Kidney epithelial cell (primary cell): ENCODE results near the gene CHCHD3. TPM values are rescaled to one million over a fixed set of nuclear protein-coding genes. Genes with fewer than 3 reads are reported as not detected.

ENCODE experiments used
- DNase-seq: peaks from one replicate; pipeline ENCODE4 v3.0.0-alpha.2; 2010; ENCODE audit warnings: low read depth
- H3K27me3 ChIP-seq: 2 replicates; pipeline ENCODE4 v1.6.0; 2011; ENCODE audit warnings: low read length; ENCODE audit not compliant: control insufficient read depth, insufficient read depth
- H3K36me3 ChIP-seq: 2 replicates; pipeline ENCODE4 v1.5.1; 2011; ENCODE audit warnings: low read length; ENCODE audit not compliant: control insufficient read depth, insufficient read depth
- H3K4me3 ChIP-seq: 2 replicates; pipeline ENCODE4 v1.5.1; 2011; ENCODE audit warnings: low read depth, mild to moderate bottlenecking, control low read depth, low read length
- CTCF ChIP-seq: IDR thresholded peaks from 2 replicates; pipeline ENCODE4 v1.5.1; 2011; ENCODE audit warnings: mild to moderate bottlenecking, moderate library complexity, low read length, control low read depth, inconsistent platforms; ENCODE audit not compliant: insufficient read depth, poor library complexity, severe bottlenecking
- total RNA-seq: library from RNA; depleted of rRNA; stranded (reverse); fragments of >200 nt; gene quantifications from 2 replicates; pipeline ENCODE4 v1.2.3, GENCODE V29; 2015

The CHCHD3 gene
- total RNA-seq, 1 donor from 2014 or later = 119 TPM

GRCh38 chr7:133076142-133076541 is 5.7 kb downstream of the CHCHD3 start:
- Histone ChIP-seq H3K36me3 (no peaks in the 10 kb centered on the region), H3K4me3 (no peak overlapping the region), H3K27me3 (no peaks in the 10 kb centered on the region)
- no peak for TF ChIP-seq CTCF
- DNase-seq = no peak

GRCh38 chr7:133071506-133071905 is 10.4 kb downstream of the CHCHD3 start:
- no peaks in the 10 kb centered on the region for H3K36me3 ChIP-seq
- H3K27me3 ChIP-seq = no peaks in the 10 kb centered on the region
- TF ChIP-seq CTCF = no peak
- DNase-seq = no peak
- no peak overlapping the region for H3K4me3 ChIP-seq

- TF ChIP-seq CTCF = no peak
- DNase-seq = no peak
- no peaks in the 10 kb centered on the region for H3K36me3 ChIP-seq
- H3K4me3 ChIP-seq = no peak overlapping the region
- H3K27me3 ChIP-seq = no peaks in the 10 kb centered on the region
These were observed 11.3 kb downstream of the CHCHD3 start for GRCh38 chr7:133070562-133070961.

GRCh38 chr7:133065301-133065700 is 16.6 kb downstream of the CHCHD3 start:
- TF ChIP-seq CTCF = no peak
- no peak for DNase-seq
- H3K4me3 ChIP-seq = no peak overlapping the region
- H3K36me3 ChIP-seq = no peaks in the 10 kb centered on the region
- H3K27me3 ChIP-seq = no peaks in the 10 kb centered on the region

GRCh38 chr7:133064082-133064820 is 17.6 kb downstream of the CHCHD3 start:
- Histone ChIP-seq H3K36me3 (no peaks in the 10 kb centered on the region), H3K4me3 (no peak overlapping the region), H3K27me3 (no peaks in the 10 kb centered on the region)
- DNase-seq = no peak
- no peak for TF ChIP-seq CTCF

- Histone ChIP-seq H3K36me3 (no peaks in the 10 kb centered on the region), H3K27me3 (no peaks in the 10 kb centered on the region), H3K4me3 (no peak overlapping the region)
- DNase-seq = no peak
- TF ChIP-seq CTCF = no peak
These were observed 20.1 kb downstream of the CHCHD3 start for GRCh38 chr7:133061792-133062191.
